ENCODE data around the gene S100A4.
"Not testable (repeated sequence)": the region's sequence is repeated elsewhere in the genome, so short reads cannot be mapped to it uniquely, and the experiment has no call there.

Gene S100A4

GRCh38 chr1:153566414-153567371 is 21.1 kb upstream of the S100A4 start:
- DNase-seq, result peak; percentile 78 to 90

GRCh38 chr1:153565529-153566374 is 20.1 kb upstream of the S100A4 start, which contains the start of gene S100A2:
Gene S100A2 (minus strand): TSS chr1:153565844. CDS start chr1:153563877, 1,967 bp downstream.
- DNase-seq, result peak; percentile 11 to 73

GRCh38 chr1:153563991-153564390 is 18.4 kb upstream of the S100A4 start:
- DNase-seq, result no peak

GRCh38 chr1:153563483-153563901 is 17.9 kb upstream of the S100A4 start:
- no peak for DNase-seq

GRCh38 chr1:153562021-153562420 is 16.4 kb upstream of the S100A4 start:
- not testable (repeated sequence) for DNase-seq

GRCh38 chr1:153561466-153561985 is 15.9 kb upstream of the S100A4 start:
- no peak for DNase-seq

GRCh38 chr1:153560771-153561465 is 15.3 kb upstream of the S100A4 start:
- no peak for DNase-seq

- DNase-seq, result no peak
Observed at GRCh38 chr1:153560241-153560640, 14.6 kb upstream of the S100A4 start.

- DNase-seq, result no peak
Observed at GRCh38 chr1:153557877-153558276, 12.3 kb upstream of the S100A4 start.

- DNase-seq, result no peak
Observed at GRCh38 chr1:153556348-153556747, 10.7 kb upstream of the S100A4 start.

- no peak for DNase-seq
Observed at GRCh38 chr1:153553830-153554541, 8.4 kb upstream of the S100A4 start.

GRCh38 chr1:153553096-153553495 is 7.5 kb upstream of the S100A4 start:
- DNase-seq, result no peak

GRCh38 chr1:153552335-153552734 is 6.7 kb upstream of the S100A4 start:
- DNase-seq, result no peak

GRCh38 chr1:153550827-153551500 is 5.4 kb upstream of the S100A4 start:
- peak in 1 of 2 donors; percentile 37 for DNase-seq

- DNase-seq, result no peak
Observed at GRCh38 chr1:153550398-153550758, 4.8 kb upstream of the S100A4 start.

- no peak for DNase-seq
Observed at GRCh38 chr1:153549741-153550397, 4.3 kb upstream of the S100A4 start.

GRCh38 chr1:153548722-153549688 is 3.4 kb upstream of the S100A4 start, which contains the start of gene S100A3:
Gene S100A3 (minus strand): TSS chr1:153549258. CDS start chr1:153548485, 773 bp downstream.
- no peak for DNase-seq

- no peak for DNase-seq
Observed at GRCh38 chr1:153547560-153548551, 2.2 kb upstream of the S100A4 start.

Data from CD4-positive, alpha-beta T cell treated with Interleukin-1 beta for 1 hour (primary cell).